ENCODE results near the gene PCBP3.
"Not testable (repeated sequence)": the region's sequence is repeated elsewhere in the genome, so short reads cannot be mapped to it uniquely, and the experiment has no call there.

PCBP3 gene

GRCh38 chr21:45975667-45976409, 332.3 kb downstream of the PCBP3 start:
- DNase-seq, result not testable (repeated sequence)

DNA sequence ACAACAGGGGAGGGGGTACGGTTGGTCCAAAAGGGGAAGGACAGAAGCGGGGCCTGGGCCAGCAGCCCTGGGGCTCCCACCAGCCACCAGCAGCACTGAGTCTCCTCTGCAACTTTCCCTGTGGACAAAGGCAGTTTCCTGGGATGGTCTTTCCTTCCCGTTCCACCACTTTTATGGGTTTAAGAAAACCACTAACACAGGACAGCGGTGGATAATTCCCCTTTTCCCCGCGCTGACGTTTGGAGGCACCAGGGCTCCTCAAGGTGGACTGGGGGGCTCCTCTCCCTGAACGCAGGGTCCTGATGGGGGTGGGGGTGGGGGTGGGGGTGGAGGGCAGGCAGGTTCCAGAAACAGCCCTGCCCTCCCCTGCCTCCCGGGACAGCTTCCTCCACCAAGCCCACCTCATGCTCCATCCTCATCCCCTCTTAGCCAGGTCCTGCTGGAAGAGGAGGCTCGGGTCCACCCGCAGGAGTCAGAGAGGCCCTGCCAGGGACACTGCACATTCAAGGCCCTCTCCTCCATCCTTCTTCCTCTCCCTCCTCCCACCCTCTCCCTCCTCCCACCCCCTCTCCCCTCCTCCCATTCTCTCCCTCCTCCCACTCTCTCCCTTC, 333.3 kb downstream of the PCBP3 start:
- no peak for DNase-seq

DNA sequence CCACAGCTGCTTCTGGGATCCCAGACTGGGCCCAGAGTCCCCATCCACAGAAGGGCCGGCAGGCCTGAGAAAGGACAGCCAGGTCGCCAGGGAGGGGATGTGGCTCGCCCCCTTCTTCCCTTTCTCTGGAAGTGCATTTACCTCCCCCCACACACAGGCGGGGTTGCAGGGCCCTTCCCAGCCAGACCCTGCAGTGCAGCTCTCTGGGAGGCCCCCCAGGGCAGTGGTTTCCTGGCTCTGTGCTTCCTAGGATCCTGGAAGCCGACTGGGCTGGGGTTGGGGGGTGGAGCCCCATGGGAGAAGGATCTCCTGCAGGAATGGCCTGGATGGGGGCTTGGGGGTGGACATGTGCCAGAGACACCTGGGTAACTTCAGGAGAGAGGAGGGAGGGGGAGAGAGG, 333.9 kb downstream of the PCBP3 start:
- DNase-seq, result no peak

DNA sequence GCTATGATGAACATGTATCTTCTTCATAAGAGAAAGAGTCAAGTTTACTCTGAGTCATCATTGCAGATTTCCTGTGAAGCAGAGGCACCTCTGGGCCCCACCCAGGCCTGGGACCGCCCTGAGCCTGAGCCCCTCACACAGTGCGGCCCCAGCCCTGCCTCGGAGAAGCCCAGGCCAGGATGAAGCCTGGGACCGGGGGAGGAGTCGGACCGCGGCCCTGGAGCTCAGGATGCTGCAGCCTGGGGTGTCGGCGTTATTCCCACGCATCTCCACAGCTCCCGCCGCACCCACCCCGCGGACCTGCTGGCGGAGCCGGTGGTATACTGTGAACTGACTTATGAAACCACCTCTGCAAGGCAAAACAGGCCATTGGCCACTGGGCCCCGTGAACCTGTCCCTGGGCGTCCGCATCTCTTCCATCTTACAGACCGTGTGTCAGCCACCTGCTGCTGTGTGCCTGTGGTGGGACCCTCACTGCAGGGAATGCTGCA, 335.7 kb downstream of the PCBP3 start:
- DNase-seq, result no peak

DNA sequence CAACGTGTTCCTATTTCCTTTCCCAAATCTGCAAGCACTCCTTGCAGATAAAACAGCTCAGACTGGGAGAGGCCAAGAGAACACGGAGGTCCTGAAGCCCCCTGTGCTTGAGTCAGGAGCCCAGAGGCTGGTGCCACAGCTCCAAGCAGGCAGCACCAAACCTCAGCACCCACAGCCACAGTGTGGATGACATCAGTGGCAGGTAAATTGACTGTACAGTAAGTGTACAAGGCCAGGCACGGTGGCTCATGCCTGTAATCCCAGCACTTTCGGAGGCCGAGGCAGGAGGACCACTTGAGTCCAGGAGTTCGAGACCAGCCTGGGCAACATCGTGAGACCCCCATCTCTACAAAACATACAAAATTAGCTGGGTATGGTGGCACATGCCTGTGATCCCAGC, 336.1 kb downstream of the PCBP3 start:
- no peak for DNase-seq

DNA sequence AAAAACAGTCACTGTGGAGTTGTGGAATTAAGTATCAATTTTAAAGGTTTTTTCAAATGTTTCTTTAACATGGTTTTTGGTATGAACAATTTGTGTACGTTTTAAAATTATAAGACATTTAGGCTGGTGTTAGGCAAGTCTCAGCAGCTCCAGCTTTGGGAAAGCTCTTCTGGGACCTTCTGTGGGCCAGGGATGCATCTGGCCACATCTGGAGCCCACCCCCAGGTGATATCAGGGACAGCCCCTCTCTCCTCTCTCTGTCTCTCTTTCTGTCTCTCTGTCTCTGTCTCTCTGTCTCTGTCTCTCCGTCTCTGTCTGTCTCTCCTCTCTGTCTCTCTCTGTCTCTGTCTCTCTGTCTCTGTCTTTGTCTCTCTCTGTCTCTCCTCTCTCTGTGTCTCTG, 336.7 kb downstream of the PCBP3 start:
- no peak for DNase-seq

DNA sequence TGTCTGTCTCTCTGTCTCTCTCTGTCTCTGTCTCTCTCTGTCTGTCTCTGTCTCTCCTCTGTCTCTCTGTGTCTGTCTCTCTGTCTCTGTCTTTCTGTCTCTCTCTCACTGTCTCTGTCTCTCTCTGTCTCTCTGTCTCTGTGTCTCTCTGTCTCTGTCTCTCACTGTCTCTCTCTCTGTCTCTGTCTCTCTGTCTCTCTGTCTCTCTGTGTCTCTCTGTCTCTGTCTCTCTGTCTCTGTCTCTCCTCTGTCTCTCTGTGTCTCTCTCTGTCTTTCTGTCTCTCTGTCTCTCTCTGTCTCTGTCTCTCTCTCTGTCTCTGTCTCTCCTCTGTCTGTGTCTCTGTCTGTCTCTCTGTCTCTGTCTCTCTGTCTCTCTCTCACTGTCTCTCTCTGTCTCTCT, 337.2 kb downstream of the PCBP3 start:
- DNase-seq, result no peak

GRCh38 chr21:45981151-45982091, 337.9 kb downstream of the PCBP3 start, which contains the start of gene COL6A1:
COL6A1 (plus strand) TSS chr21:45981770; CDS start chr21:45981851, 81 bp downstream.
- peak in 51 of 56 donors; percentile 16 to 78 (median 51) for DNase-seq

DNA sequence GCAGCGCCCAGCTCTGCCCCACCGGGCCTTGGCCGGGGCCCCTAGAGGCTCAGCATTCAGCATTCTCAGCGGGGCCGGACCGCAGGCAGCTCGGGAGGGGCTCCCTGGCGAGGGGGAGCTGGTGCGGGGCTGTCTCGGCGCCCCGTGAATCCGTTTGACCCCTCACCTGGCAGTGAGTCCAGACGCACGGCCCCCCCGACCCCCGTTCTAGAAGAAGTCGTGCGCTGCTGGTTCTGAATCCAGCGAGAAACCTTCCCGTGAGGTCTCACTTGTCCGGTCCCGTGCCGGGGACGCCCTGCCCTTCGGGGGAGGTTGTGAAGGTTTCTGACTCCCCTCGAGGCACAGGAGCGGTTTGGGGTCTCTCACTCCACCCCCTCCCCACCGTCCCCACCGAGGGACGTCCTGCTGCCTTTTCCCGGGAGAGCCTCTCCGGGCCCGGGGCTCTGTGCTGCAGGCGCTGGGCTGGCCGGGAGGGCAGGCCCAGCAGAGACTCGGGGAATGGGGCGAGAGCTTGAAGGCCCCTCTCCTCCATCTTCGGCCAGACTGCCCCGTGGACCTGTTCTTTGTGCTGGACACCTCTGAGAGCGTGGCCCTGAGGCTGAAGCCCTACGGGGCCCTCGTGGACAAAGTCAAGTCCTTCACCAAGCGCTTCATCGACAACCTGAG, 338.7 kb downstream of the PCBP3 start:
- DNase-seq, result no peak

DNA sequence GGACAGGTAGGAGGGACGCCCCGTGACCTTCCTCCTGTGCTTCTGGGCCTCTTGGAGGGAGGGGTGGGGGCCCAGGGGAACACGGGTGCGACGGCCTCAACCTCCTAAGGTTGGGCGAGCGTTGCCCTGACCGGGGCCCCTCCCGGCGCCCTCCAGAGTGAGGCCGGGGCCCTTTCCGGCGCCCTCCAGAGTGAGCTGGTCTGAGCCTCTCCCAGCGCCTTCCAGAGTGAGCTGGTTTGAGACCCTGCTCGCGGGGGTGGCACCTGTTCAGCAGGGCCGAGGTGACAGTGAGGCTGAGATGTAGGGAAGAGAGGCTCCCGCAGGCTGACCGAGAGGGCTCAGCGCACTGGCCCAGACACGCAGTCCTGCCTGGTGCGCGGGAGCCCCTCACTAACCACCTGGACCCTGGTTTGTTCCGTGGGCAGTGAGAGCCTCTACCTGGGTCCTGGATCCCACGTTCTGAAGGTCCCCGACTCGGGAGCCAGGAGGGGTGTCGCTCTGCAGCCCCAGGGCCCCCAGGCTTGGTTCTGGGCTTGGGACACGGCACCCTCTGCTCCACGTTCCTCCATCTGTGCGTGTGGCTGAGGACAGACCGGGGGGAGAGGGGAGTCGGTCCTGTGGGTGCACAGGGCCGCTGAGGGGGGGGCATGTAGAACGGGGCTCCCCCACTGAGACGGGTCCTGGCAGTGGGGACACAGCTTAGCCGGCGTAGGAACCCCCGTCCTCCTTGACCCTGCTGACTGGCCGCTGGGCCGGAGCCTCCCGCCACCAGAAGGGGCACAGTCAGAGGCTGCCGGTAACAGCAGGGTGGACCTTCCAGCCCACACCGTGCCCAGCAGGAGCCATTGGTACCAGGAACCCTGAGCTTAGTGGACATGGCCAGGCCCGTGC, 339.5 kb downstream of the PCBP3 start:
- no peak for DNase-seq

GRCh38 chr21:45983649-45983965, 340.1 kb downstream of the PCBP3 start:
- DNase-seq, result no peak

DNA sequence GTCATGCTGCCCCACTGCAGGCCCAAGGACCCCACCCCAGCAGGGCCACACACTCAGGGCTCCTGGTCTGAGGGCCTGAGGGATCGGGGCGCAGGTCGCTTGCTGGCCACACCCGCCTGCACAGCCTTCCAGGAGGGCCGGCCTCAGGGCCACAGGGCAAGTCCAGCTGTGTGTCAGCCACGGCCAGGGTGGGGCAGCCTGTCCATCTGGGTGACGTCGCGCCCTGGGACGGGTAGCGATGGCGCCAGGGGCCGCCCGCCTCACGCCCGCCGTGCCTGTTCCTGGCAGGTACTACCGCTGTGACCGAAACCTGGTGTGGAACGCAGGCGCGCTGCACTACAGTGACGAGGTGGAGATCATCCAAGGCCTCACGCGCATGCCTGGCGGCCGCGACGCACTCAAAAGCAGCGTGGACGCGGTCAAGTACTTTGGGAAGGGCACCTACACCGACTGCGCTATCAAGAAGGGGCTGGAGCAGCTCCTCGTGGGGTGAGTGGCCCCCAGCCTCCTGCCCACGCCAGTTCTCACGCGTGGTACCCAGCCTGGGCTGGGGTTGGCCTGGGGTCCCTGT, 340.5 kb downstream of the PCBP3 start:
- no peak for DNase-seq

DNA sequence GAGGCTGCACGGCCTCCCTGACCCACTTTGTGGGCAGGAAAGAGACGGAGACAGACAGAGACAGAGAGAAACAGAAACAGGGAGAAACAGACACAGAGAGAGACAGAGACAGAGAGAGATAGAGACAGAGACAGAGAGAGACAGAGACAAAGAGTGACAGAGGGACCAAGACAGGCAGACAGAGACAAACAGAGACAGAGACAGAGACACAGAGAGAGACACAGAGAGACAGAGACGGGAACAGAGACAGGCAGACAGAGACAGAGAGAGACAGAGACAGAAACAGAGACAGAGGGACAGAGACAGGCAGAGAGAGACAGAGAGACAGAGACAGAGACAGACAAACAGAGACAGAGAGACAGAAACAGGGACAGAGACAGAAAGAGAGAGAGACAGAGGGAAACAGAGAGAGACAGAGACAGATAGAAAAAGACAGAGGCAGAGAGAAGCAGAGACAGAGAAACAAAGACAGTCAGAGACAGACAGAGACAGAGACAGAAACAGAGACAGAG, 341.1 kb downstream of the PCBP3 start:
- no peak for DNase-seq

DNA sequence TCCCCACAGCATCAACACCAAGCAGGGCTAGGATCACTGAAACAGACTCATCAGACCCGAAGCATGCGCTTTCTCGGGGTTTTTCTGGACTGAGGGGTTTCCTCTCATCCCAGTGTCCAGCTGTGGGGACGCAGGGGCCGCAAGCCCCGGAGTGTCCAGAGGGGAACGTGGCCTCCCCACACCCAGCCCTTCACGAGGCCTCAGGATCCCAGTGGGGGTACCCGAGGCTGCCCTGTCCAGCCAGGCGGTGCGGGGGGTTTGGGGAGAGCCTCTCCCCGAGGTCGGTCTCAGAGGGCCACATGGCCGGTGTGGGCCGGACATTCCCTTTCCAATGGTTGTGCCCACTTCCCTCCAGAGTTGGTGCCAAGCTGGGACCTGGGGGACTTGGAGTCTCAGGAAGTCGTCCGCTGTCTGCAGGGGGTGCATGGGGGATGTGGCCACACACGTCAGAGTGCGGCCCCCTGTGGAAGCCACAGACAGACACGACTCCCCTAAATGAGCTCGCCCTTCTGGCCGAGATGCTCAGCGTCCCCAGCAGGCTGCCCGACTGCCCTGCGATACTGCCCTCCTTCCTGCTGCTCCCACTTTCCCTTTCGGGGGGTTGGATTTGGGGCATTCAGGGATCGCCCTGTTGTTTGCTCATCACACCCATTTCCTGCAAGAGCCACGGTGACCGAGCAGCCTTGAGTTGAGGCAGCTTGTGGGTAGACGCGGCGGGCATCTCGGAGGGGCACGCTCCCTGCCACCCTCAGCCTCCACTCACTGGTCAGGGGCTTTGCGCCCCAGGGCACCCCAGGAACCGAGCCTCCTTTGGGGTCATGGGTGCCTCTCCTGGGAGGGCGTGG, 342.2 kb downstream of the PCBP3 start:
- DNase-seq, result no peak

- no peak for DNase-seq
These were observed 343.0 kb downstream of the PCBP3 start for GRCh38 chr21:45986316-45987051.

DNA sequence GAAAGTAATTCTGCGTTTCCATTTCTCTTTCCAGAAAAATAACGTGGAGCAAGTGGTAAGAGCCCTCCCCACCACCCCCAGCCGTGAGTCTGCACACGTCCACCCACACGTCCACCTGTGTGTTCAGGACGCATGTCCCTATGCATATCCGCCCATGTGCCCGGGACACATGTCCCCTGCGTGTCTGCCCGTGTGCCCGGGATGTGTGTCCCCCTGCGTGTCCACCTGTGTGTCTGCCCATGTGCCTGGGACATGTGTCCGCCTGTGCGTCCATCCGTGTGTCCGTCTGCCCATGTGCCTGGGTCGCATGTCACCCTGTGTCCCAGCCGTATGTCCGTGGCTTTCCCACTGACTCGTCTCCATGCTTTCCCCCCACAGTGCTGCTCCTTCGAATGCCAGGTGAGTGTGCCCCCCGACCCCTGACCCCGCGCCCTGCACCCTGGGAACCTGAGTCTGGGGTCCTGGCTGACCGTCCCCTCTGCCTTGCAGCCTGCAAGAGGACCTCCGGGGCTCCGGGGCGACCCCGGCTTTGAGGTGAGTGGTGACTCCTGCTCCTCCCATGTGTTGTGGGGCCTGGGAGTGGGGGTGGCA, 343.7 kb downstream of the PCBP3 start:
- DNase-seq, result no peak
